RPMI7951 (cell line): ENCODE results near the gene SLC26A2. TPM values are rescaled to one million over a fixed set of nuclear protein-coding genes. Genes with fewer than 3 reads are reported as not detected.
A peak's percentile ranks its signal among the peaks of the same experiment; 100 is the strongest.

Experiments used
- DNase-seq: peaks from one replicate; pipeline ENCODE4 v3.0.0-alpha.2; 2012; ENCODE audit warnings: low read depth
- total RNA-seq: library from RNA; depleted of rRNA; stranded (reverse); fragments of >200 nt; shearing (Covaris generic); gene quantifications from 2 replicates; pipeline ENCODE4 v1.2.3, GENCODE V29; 2014; rRNA removed

Gene SLC26A2
- total RNA-seq, 1 experiment from 2014 or later, result 12.5 TPM

- DNase-seq, result no peak
Measured at GRCh38 chr5:150035139-150035895, 74.8 kb downstream of the SLC26A2 start.

GRCh38 chr5:150036513-150036912, 76.0 kb downstream of the SLC26A2 start:
- DNase-seq, result peak; percentile 99

Other genes starting within 250 kb of the SLC26A2 start
- gene PPARGC1B, start 230.4 kb upstream of the SLC26A2 start, total RNA-seq, result 0.36 and 0.49 TPM in 2 replicates
- gene PDE6A, start 16.0 kb upstream of the SLC26A2 start, total RNA-seq, result 0.10 and 0.12 TPM in 2 replicates
- gene TIGD6, start 39.9 kb downstream of the SLC26A2 start, total RNA-seq, result 4.4 and 7.0 TPM in 2 replicates
- gene HMGXB3, start 40.0 kb downstream of the SLC26A2 start, total RNA-seq, result 28.1 and 28.4 TPM in 2 replicates
- gene CSF1R, start 125.8 kb downstream of the SLC26A2 start, total RNA-seq, result 2.5 and 4.3 TPM in 2 replicates
- 58.6 and 67.6 TPM in 2 replicates for gene PDGFRB, start 195.1 kb downstream of the SLC26A2 start, total RNA-seq
- 0.24 and 0.98 TPM in 2 replicates for gene CDX1, start 206.0 kb downstream of the SLC26A2 start, total RNA-seq
- gene SLC6A7, start 229.3 kb downstream of the SLC26A2 start, total RNA-seq, result not detected in 2 replicates